Measurements from ENCODE around the gene FBXL12.
"Not testable (repeated sequence)": the region's sequence is repeated elsewhere in the genome, so short reads cannot be mapped to it uniquely, and the experiment has no call there.

The FBXL12 gene

GRCh38 chr19:9838324-9838723 is 19.4 kb upstream of the FBXL12 start:
- no peak for DNase-seq

- DNase-seq = no peak
Measured at GRCh38 chr19:9836021-9836420, 17.1 kb upstream of the FBXL12 start.

- DNase-seq = peak in 2 of 14 donors; percentile 27 to 49
Measured at GRCh38 chr19:9835507-9835949, 16.6 kb upstream of the FBXL12 start.

DNA sequence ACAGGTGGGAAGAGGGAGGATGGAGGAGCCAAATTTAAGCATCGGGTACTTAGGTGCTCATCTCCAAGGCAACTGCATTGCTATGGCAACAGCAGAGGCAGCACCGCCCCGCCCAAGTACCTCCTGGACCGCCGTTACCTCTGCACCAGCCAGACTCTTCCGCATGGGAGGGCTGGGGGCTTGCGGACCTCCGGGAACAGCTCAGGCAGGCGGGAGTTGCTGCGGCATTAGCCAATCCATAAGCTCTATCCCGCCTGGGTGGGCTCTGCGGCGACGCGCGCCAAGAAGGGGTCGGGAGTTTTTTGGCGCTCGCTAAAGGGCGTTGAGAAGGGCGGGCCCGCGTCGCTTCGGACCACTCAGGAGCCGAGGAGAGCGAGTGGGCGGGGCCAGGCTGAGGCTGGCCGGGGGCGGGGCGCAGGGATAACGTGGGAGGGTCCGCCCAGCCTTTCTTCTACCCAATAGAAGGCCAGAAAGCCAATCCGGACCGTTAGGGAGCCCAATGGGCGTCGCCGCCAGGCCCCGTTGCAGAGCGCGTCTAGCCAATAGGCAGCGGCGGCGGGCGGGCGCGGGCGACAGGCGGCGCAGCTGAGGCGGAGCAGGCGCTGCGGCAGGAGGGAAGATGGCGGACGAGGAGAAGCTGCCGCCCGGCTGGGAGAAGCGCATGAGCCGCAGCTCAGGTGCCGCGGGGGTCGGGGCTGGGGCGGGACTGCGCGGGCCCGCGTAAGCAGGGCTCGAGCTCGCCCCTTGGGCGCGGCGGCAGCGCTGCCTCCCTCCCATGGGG is 16.0 kb upstream of the FBXL12 start, which contains the start of gene PIN1:
PIN1 (plus strand) TSS at position 593 of the 781 bp plus-strand sequence; CDS start at position 620, 27 bp downstream.
- DNase-seq = peak; percentile 42 to 99 (median 96)

DNA sequence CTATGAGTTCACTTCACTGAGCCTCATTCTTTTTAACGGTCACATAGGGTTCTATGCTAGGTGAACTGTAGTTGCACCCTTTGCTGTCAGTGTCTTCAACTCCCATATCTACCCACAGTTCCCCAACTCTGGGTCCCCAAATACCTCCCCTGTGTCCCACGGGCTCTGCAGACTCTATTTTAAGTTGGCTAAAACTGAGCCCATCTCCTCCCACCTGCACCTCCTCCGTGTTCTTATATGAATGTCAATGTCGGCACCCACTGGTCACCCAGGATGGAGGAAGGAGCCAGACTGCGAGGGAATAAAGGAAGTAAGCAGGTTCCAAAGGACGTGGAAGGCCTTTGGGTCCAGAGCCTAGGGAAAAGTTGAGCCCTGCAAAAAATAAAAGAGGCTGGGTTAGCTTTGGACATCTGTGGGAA is 15.4 kb upstream of the FBXL12 start:
- no peak for DNase-seq

- no peak for DNase-seq
Measured at GRCh38 chr19:9828551-9829063, 9.7 kb upstream of the FBXL12 start.

DNA sequence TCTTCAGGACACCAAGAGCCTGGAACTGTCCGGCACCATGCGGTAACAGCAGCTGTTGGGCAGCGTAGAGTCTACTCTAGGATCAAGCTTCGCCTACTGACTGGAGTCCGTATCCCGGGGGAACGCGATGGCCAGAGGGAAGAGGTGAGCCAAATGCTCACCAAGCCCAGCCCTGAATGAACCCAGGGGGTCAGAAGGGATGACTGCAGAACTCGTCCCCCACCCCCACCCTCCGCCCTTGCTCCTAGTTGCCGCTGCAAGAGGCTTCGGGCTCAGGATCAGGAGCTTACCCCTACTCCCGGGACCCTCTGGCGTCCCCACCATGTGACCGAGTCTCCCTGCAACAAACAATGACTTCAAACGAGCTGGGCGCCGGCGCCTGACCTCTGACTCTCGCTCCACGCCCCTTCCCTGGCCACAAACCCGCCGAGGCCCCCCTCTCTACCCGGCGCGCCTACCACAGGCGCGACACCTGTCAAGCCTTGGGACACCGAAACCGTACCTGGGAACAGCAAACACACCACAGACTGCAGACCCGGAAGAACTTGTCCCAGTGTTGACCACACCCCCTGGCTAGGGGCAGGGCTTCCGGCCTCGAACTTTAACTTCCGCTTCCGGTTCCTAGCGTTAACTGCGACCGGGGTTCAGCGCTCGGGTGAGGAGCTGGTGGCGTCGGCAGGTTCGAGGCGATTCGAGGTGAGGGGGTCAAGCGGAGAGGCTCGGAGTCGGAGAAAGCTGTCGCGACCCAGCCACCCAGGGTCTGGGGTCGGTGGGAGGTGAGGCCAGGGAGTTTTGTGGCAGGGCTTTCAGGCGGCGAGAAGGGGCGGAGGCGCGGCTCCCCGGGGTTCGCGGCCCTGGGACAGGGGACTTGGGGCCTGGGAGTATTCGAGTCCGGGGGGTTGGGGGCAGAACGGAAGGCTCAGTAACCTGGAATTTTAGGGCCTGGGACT is 8.7 kb upstream of the FBXL12 start, which contains the start of gene UBL5:
UBL5 (plus strand) TSS at position 630 of the 950 bp plus-strand sequence. CDS start 420 bp downstream, outside the sequence.
- peak; percentile 29 to 90 (median 82) for DNase-seq

DNA sequence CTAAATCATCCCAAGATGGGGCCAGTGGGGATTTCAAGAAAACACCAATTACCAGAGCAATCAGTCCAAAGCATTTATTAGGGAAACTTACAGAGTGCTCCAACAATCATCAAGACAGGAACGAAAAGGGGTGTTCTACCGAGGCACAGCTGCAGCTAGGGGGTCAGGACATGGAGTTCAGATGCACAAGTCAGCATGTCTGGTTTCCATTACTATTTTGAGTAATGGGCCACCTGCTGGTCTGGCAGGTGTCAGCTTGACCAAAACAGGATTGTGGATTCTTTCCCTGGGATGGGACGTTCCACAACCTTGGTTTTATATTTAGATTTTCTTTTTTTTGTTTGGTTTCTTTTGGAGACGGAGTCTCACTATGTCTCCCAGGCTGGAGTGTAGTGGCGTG is 4.9 kb upstream of the FBXL12 start:
- DNase-seq = no peak

DNA sequence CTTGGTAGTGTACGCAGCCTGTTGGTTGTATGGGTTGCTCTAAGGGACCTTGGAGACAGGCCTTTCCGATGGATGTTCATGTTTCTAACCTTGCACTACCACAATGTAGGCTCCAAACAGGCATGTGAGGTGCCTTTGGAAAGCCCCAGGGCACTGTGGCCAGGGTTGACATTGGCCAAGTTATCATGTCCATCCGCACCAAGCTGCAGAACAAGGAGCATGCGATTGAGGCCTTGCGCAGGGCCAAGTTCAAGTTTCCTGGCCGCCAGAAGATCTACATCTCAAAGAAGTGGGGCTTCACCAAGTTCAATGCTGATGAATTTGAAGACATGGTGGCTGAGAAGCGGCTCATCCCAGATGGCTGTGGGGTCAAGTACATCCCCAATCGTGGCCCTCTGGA is 1.2 kb upstream of the FBXL12 start:
- DNase-seq = not testable (repeated sequence)

DNA sequence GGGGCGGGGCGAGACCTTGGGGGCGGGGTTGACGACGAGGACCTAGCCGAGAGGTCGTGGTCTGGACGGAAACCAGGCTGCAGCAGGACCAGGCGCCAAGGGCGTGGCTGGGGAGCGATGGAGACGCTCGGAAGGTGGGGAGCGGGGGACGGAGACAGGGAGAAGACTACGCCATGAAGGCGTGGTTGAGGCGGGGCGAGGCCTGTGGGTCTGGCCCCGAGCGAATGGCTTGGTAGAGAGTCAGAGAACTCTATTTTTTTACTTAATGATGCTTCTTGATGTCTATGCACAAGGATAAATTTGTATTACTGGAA is 674 bp upstream of the FBXL12 start:
- no peak for DNase-seq

GRCh38 chr19:9818175-9818733 is 625 bp downstream of the FBXL12 start:
- peak in 1 of 14 donors; percentile 31 for DNase-seq

GRCh38 chr19:9811139-9811538 is 7.7 kb downstream of the FBXL12 start:
- DNase-seq = no peak

DNA sequence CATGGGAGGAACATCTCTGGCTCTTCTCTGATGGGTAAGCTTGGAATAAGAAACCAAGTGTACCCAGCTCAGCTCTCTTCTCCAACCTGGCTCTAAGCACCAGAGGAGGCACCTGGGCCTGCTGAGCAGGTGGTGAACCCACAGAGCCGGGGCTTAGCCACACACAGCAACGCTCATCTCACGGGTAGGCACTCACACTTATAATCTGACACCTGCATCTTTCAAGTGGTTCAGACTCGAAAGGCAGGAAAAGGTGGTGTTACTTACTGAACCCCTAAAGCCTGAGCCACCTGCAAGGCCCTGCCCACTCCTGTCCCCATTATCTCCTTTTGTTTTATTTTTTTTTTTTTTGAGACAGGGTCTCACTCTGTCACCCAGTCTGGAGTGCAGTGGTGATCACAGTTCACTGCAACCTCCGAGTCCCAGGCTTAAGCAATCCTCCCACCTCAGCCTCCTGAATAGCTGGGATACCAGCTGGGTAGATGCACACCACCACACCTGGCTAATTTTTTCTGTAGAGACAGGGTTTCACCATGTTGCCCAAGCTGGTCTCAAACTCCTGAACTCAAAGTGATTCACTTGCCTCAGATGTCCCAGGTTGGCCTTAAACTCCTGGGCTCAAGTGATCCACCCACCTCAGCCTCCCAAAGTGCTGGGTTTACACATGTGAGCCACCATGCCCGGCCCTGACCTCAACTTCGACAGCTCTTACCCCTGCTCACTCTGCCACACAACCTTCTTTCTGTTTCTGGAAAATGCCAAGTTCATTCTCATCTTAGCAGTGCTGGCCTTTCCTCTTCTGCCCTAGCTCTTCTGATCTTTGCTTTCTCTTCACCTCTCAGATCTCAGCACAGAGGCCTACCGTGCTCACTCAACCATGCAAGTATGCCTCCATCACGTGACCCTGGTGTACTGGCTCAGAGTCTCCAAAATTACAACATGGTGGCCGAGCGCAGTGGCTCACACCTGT is 9.7 kb downstream of the FBXL12 start:
- DNase-seq = no peak

- DNase-seq = no peak
Measured at GRCh38 chr19:9806803-9807202, 12.1 kb downstream of the FBXL12 start.

DNA sequence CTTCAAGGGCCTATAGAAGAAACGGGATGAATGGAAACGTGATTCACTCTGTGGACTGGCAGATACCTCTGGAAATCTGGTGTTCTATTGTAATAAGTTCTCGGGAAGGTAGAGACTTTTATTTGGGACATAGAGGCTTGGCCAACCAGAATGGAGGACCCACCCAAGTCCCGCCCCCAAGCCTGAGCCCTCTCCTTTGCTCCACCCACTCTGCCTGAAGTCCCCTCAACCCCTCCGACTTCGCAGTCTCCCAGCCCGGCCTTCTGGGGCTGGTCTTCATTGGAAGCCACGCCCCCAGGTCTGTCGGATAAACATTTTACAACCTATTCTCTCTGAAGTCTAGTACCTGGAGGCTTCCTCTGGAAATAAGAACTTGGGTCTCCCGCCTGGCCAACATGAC is 16.9 kb downstream of the FBXL12 start:
- DNase-seq = no peak

DNA sequence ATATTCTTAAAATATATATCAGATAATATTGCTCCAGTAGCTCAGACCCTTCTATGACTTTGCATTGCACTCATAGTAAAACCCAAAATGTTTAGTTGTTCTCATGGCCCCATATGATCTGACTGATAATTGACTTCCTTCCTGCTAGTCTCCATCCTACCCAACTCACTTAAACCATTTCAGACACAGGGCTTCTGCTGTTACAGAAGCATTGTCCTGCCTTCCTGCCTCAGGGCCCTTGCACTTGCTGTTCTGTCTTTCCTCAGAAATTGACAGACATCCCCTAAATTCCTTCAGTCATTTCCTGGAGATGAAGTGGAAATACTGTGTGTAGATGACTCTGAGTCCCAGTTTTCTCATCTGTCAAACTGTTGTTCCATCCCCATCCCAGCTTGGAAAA is 19.7 kb downstream of the FBXL12 start:
- no peak for DNase-seq

- DNase-seq = no peak
Measured at GRCh38 chr19:9797871-9798270, 21.0 kb downstream of the FBXL12 start.

GRCh38 chr19:9796113-9796773 is 22.6 kb downstream of the FBXL12 start:
- DNase-seq = peak in 12 of 14 donors; percentile 19 to 66 (median 51)

DNA sequence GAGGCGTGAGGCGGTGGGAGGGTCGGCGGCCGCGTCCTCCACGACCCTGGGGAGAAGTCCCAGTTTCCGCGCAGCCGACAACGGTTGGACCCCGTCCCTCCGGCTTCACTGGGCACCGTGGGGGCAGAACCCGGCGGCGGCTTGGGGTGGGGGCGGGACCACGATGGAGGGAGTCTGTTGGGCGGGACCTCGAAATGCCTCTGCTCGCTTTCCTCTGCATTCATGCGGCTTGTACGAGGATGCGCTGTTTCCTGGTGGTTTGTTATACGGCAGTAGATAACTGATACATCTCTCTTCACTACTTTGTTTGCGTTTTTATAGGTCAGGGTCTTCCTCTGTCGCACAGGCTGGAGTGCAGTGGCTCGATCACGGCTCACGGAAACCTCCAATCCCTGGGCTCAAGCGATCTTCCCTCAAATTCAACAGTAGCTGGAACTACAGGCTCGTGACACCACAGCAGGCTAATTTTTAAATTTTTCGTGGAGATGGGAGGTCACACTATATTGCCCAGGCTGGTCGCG is 25.7 kb downstream of the FBXL12 start:
- peak in 1 of 14 donors; percentile 29 for DNase-seq
